H1 (cell line): Measurements from ENCODE around the gene PEX19. TPM values are rescaled to one million over a fixed set of nuclear protein-coding genes. Genes with fewer than 3 reads are reported as not detected.

Experiments
- RFX5 ChIP-seq: IDR thresholded peaks from 2 replicates; pipeline ENCODE4 v1.6.1; 2011; ENCODE audit warnings: low read depth, low read length, improper control_type of control experiment, borderline replicate concordance
- TCF12 ChIP-seq: IDR thresholded peaks from 2 replicates; pipeline ENCODE4 v1.6.1; 2011; ENCODE audit warnings: low read depth, mild to moderate bottlenecking, low read length
- ZNF274 ChIP-seq: IDR thresholded peaks from 2 replicates; pipeline ENCODE4 v1.7.0; 2012; ENCODE audit warnings: low read length, borderline replicate concordance; ENCODE audit errors: extremely low read depth
- polyA plus RNA-seq, 7 experiments: library from polyadenylated mRNA; depleted of rRNA in 3 of 7; stranded (reverse) in 5 of 7; unstranded in 2 of 7; fragments of >200 nt in 5 of 7; fragments of 200-250 nt in 2 of 7; gene quantifications; 1 replicate in 5 of 7; 2 replicates in 1 of 7; 4 replicates in 1 of 7; pipeline versions ENCODE4 v1.2.1 to v1.2.3, GENCODE V29; 2011 to 2013; ENCODE audit warnings: missing spikeins in 2 of 7, mixed read lengths in 2 of 7
- total RNA-seq: library from RNA; stranded (reverse); fragmentation: NEBNext Ultra II Directional; extraction: Animal tissue kit (Norgen Biotek cat#: 25700); gene quantifications from 2 replicates; pipeline ENCODE4 v1.2.1, GENCODE V29; 2021
- TF ChIP-seq, protein P1 (sequence below): IDR thresholded peaks from 2 replicates; pipeline ENCODE4 v1.6.1; 2012; ENCODE audit warnings: low read length, inconsistent platforms

Gene PEX19
- total and polyA plus RNA-seq, 2 of the 8 experiments (the other 6 are each of a cell fraction or from before 2014, with no cell fraction given) = 50.4 to 80.2 TPM

DNA sequence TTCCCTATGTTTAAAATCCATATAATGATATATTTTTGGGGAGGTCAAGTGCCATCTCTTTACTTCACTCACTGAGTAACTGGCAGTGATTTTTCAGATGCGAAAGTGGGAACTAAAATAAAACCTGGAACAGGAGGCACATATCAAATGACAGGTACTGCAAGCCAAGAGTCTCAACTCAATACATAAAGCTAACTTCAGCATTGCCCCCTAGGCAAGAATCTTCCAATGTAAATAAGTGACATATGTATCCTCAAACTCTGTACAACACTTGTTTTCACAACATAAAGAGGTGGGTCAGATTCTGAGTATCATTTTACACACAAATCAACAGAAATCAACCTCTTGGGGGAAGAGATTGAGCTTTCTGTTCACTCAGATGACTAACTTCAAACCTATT lies 40.7 kb downstream of the PEX19 start (continued):
- TF ChIP-seq RFX5 (no peak), TCF12 (no peak), ZNF274 (no peak)
- TF ChIP-seq, protein P1, sequence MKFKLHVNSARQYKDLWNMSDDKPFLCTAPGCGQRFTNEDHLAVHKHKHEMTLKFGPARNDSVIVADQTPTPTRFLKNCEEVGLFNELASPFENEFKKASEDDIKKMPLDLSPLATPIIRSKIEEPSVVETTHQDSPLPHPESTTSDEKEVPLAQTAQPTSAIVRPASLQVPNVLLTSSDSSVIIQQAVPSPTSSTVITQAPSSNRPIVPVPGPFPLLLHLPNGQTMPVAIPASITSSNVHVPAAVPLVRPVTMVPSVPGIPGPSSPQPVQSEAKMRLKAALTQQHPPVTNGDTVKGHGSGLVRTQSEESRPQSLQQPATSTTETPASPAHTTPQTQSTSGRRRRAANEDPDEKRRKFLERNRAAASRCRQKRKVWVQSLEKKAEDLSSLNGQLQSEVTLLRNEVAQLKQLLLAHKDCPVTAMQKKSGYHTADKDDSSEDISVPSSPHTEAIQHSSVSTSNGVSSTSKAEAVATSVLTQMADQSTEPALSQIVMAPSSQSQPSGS = no peak
